Astrocyte (in vitro differentiated cells and primary cell): ENCODE results near the gene FGFR4. TPM values are rescaled to one million over a fixed set of nuclear protein-coding genes. Genes with fewer than 3 reads are reported as not detected.

Source experiments
- DNase-seq: peaks from one replicate; pipeline ENCODE4 v3.0.0-alpha.2; 2010; ENCODE audit warnings: low read depth
- FAIRE-seq: peaks from 2 replicates; lab custom pipeline; 2011; peaks lifted over from hg19 to GRCh38; lab: Jason Lieb, UNC
- H2AFZ ChIP-seq: 2 replicates; pipeline ENCODE4 v1.6.0; 2012; ENCODE audit warnings: low read depth, low read length, inconsistent platforms
- H3K27ac ChIP-seq: 2 replicates; pipeline ENCODE4 v1.5.1; 2011; ENCODE audit warnings: low read depth, low read length, inconsistent platforms
- H3K27me3 ChIP-seq: 2 replicates; pipeline ENCODE4 v1.6.0; 2011; ENCODE audit warnings: low read length, inconsistent platforms; ENCODE audit not compliant: insufficient read depth
- H3K36me3 ChIP-seq: 2 replicates; pipeline ENCODE4 v1.5.1; 2011; ENCODE audit warnings: low read length, inconsistent platforms; ENCODE audit not compliant: insufficient read depth
- H3K4me1 ChIP-seq: 2 replicates; pipeline ENCODE4 v1.5.1; 2011; ENCODE audit warnings: low read length, inconsistent platforms; ENCODE audit not compliant: insufficient read depth
- H3K4me2 ChIP-seq: 2 replicates; pipeline ENCODE4 v1.6.0; 2012; ENCODE audit warnings: low read length, inconsistent platforms
- H3K4me3 ChIP-seq: 2 replicates; pipeline ENCODE4 v1.5.1; 2011; ENCODE audit warnings: low read depth, mild to moderate bottlenecking, low read length, inconsistent platforms; ENCODE audit not compliant: insufficient read depth
- H3K79me2 ChIP-seq: 2 replicates; pipeline ENCODE4 v1.6.0; 2012; ENCODE audit warnings: mild to moderate bottlenecking, low read length, inconsistent platforms; ENCODE audit not compliant: insufficient read depth
- H3K9ac ChIP-seq: 2 replicates; pipeline ENCODE4 v1.6.0; 2012; ENCODE audit warnings: mild to moderate bottlenecking, low read length, inconsistent platforms
- H3K9me3 ChIP-seq: 2 replicates; pipeline ENCODE4 v1.5.1; 2012; ENCODE audit warnings: low read depth, mild to moderate bottlenecking, low read length, inconsistent platforms; ENCODE audit not compliant: insufficient read depth
- H4K20me1 ChIP-seq: 2 replicates; pipeline ENCODE4 v1.6.0; 2012; ENCODE audit warnings: low read length, inconsistent platforms; ENCODE audit not compliant: insufficient read depth
- H3K27ac Mint-ChIP-seq: one replicate; pipeline ENCODE4 v1.8.0; 2021; ENCODE audit warnings: mild to moderate bottlenecking, mixed read lengths; ENCODE audit not compliant: unreplicated experiment
- H3K27me3 Mint-ChIP-seq: one replicate; pipeline ENCODE4 v1.8.0; 2021; ENCODE audit warnings: low read depth, mixed read lengths; ENCODE audit not compliant: unreplicated experiment
- H3K36me3 Mint-ChIP-seq: one replicate; pipeline ENCODE4 v1.8.0; 2021; ENCODE audit warnings: low read depth, mixed read lengths; ENCODE audit not compliant: unreplicated experiment
- H3K4me1 Mint-ChIP-seq: one replicate; pipeline ENCODE4 v1.8.0; 2021; ENCODE audit warnings: low read depth, mixed read lengths; ENCODE audit not compliant: unreplicated experiment
- H3K4me3 Mint-ChIP-seq: one replicate; pipeline ENCODE4 v1.8.0; 2021; ENCODE audit warnings: mild to moderate bottlenecking, moderate library complexity, mixed read lengths; ENCODE audit not compliant: unreplicated experiment
- H3K9me3 Mint-ChIP-seq: one replicate; pipeline ENCODE4 v1.8.0; 2021; ENCODE audit warnings: mild to moderate bottlenecking, mixed read lengths; ENCODE audit not compliant: unreplicated experiment
- EZH2 ChIP-seq: IDR thresholded peaks from 2 replicates; pipeline ENCODE4 v1.6.1; 2012; ENCODE audit warnings: mild to moderate bottlenecking, low read length, inconsistent platforms; ENCODE audit not compliant: insufficient read depth
- total RNA-seq: library from RNA; stranded (reverse); gene quantifications from 2 replicates; pipeline ENCODE4 v1.2.1, GENCODE V29; 2021
- TF ChIP-seq, protein P1 (sequence below): IDR thresholded peaks from 2 replicates; pipeline ENCODE4 v1.5.1; 2011; ENCODE audit warnings: low read depth, mild to moderate bottlenecking, inconsistent platforms, low read length, moderate library complexity; ENCODE audit not compliant: insufficient read depth

Gene FGFR4
- total RNA-seq, 1 donor from 2014 or later = 4.8 TPM

- Histone ChIP-seq H3K9me3 (no peaks in the 10 kb centered on the region), H3K79me2 (no peaks in the 10 kb centered on the region), H3K36me3 (no peaks in the 10 kb centered on the region), H3K27ac (no peak overlapping the region), H3K27me3 (peaks cover 4% of the 10 kb centered on the region), H3K4me1 (peaks cover 5% of the 10 kb centered on the region), H3K9ac (no peak overlapping the region), H2AFZ (no peak overlapping the region), H3K4me2 (no peak overlapping the region), H4K20me1 (no peaks in the 10 kb centered on the region), H3K4me3 (no peak overlapping the region)
- FAIRE-seq (no peak), DNase-seq (no peak)
- Mint-ChIP-seq H3K36me3 (peaks cover 3% of the 10 kb centered on the region), H3K27ac (peak overlapping the region; percentile 79), H3K27me3 (peaks cover 28% of the 10 kb centered on the region), H3K4me3 (no peak overlapping the region), H3K9me3 (peaks cover 1% of the 10 kb centered on the region), H3K4me1 (peaks cover 1% of the 10 kb centered on the region)
- TF ChIP-seq, protein P1, sequence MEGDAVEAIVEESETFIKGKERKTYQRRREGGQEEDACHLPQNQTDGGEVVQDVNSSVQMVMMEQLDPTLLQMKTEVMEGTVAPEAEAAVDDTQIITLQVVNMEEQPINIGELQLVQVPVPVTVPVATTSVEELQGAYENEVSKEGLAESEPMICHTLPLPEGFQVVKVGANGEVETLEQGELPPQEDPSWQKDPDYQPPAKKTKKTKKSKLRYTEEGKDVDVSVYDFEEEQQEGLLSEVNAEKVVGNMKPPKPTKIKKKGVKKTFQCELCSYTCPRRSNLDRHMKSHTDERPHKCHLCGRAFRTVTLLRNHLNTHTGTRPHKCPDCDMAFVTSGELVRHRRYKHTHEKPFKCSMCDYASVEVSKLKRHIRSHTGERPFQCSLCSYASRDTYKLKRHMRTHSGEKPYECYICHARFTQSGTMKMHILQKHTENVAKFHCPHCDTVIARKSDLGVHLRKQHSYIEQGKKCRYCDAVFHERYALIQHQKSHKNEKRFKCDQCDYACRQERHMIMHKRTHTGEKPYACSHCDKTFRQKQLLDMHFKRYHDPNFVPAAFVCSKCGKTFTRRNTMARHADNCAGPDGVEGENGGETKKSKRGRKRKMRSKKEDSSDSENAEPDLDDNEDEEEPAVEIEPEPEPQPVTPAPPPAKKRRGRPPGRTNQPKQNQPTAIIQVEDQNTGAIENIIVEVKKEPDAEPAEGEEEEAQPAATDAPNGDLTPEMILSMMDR = no peak
- TF ChIP-seq EZH2 = no peak
Measured at GRCh38 chr5:177089127-177089526, 2.4 kb downstream of the FGFR4 start.

DNA sequence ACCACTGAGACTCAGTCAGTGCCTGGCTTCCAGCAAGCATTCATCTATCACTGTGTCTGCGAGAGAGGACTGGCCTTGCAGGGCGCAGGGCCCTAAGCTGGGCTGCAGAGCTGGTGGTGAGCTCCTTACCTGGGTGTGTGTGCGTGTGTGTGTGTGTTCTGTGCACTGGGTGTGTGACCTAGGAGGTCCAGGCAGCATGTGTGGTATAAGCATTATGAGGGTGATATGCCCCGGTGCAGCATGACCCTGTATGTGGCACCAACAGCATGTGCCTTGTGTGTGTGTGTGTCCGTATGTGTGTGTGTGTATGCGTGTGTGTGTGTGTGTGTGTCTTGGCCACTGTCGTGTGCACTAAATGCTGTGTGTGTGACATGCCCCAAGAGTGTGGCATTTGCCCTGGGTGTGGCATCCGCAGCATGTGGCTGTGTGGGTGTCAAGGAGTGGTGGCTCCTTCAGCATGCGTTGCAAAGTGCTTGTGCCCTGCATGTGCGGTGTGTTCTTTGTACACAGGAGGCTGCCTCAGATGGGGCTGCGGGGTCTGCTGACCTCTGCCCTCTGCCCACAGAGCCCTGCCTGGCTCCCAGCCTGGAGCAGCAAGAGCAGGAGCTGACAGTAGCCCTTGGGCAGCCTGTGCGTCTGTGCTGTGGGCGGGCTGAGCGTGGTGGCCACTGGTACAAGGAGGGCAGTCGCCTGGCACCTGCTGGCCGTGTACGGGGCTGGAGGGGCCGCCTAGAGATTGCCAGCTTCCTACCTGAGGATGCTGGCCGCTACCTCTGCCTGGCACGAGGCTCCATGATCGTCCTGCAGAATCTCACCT lies 3.3 kb downstream of the FGFR4 start:
- Histone ChIP-seq H3K4me2 (no peak overlapping the region), H3K27ac (no peak overlapping the region), H3K36me3 (no peaks in the 10 kb centered on the region), H3K4me3 (no peak overlapping the region), H2AFZ (no peak overlapping the region), H3K4me1 (peaks cover 5% of the 10 kb centered on the region), H3K9me3 (no peaks in the 10 kb centered on the region), H4K20me1 (no peaks in the 10 kb centered on the region), H3K79me2 (no peaks in the 10 kb centered on the region), H3K27me3 (peaks cover 4% of the 10 kb centered on the region), H3K9ac (no peak overlapping the region)
- Mint-ChIP-seq H3K4me3 (no peak overlapping the region), H3K4me1 (peaks cover 5% of the 10 kb centered on the region), H3K27ac (no peak overlapping the region), H3K27me3 (peaks cover 24% of the 10 kb centered on the region), H3K36me3 (peaks cover 3% of the 10 kb centered on the region), H3K9me3 (peaks cover 1% of the 10 kb centered on the region)
- TF ChIP-seq, protein P1 = no peak
- TF ChIP-seq EZH2 = no peak
- FAIRE-seq (no peak), DNase-seq (no peak)

DNA sequence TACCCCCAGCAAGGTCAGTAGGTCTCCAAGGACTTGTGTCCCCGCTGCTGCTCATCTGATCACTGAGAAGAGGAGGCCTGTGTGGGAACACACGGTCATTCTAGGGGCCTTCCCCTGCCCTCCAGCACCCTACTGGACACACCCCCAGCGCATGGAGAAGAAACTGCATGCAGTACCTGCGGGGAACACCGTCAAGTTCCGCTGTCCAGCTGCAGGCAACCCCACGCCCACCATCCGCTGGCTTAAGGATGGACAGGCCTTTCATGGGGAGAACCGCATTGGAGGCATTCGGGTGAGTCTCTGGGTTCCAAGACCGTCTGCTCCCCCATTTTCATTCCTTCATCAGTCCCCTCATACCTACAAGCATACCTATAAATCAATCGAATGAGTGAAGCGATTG lies 4.1 kb downstream of the FGFR4 start:
- Mint-ChIP-seq H3K4me1 (peaks cover 5% of the 10 kb centered on the region), H3K4me3 (no peak overlapping the region), H3K9me3 (peaks cover 1% of the 10 kb centered on the region), H3K27me3 (peaks cover 23% of the 10 kb centered on the region), H3K36me3 (peaks cover 3% of the 10 kb centered on the region), H3K27ac (no peak overlapping the region)
- H4K20me1 ChIP-seq = no peaks in the 10 kb centered on the region
- no peaks in the 10 kb centered on the region for H3K9me3 ChIP-seq
- no peaks in the 10 kb centered on the region for H3K27me3 ChIP-seq
- no peak overlapping the region for H3K4me2 ChIP-seq
- DNase-seq (no peak), FAIRE-seq (no peak)
- TF ChIP-seq EZH2 = no peak
- TF ChIP-seq, protein P1 = no peak
- no peak overlapping the region for H3K4me3 ChIP-seq
- H2AFZ ChIP-seq = no peak overlapping the region
- H3K79me2 ChIP-seq = no peaks in the 10 kb centered on the region
- peaks cover 5% of the 10 kb centered on the region for H3K4me1 ChIP-seq
- H3K36me3 ChIP-seq = no peaks in the 10 kb centered on the region
- H3K9ac ChIP-seq = no peak overlapping the region
- H3K27ac ChIP-seq = no peak overlapping the region
